NCI-H1436 treated with DMSO at 0.1 percent for 48 hours (cell line): ENCODE data around the gene CDV3.
"Not testable (repeated sequence)": the region's sequence is repeated elsewhere in the genome, so short reads cannot be mapped to it uniquely, and the experiment has no call there.

Experiments
- DNase-seq: peaks from one replicate; lab custom pipeline; 2025; lab: John Stamatoyannopoulos, UW

Gene CDV3

GRCh38 chr3:133573629-133574194, at the start of gene CDV3:
Gene CDV3, plus strand, starts transcription at chr3:133573686. Its CDS starts 359 bp downstream, at chr3:133574045.
- DNase-seq, result no peak

- not testable (repeated sequence) for DNase-seq
Measured at GRCh38 chr3:133523758-133524157, 49.7 kb upstream of the CDV3 start.

- DNase-seq, result no peak
Measured at GRCh38 chr3:133525435-133525834, 48.1 kb upstream of the CDV3 start.

- no peak for DNase-seq
Measured at GRCh38 chr3:133527081-133527715, 46.3 kb upstream of the CDV3 start.

GRCh38 chr3:133529809-133530208, 43.7 kb upstream of the CDV3 start:
- DNase-seq, result no peak

DNA sequence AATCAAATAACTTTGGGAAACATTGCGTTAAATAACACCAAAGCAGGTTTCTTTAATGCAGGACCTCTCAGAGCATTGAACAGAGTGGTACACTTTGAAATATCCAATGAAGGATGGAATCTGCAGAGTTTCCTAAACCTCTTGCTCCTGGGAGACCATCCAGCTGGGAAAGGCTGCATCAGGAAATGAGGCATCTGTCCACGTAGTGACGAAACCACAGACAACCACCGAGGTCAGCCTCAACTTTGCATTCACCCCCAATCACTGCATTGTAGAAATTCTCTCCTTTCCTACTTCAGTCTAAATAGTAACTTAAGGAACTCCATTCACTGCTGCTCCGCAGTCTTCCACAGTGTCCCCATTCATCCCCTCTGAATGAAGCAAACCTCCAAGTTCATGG, 41.5 kb upstream of the CDV3 start:
- no peak for DNase-seq

GRCh38 chr3:133532951-133533350, 40.5 kb upstream of the CDV3 start:
- DNase-seq, result no peak

DNA sequence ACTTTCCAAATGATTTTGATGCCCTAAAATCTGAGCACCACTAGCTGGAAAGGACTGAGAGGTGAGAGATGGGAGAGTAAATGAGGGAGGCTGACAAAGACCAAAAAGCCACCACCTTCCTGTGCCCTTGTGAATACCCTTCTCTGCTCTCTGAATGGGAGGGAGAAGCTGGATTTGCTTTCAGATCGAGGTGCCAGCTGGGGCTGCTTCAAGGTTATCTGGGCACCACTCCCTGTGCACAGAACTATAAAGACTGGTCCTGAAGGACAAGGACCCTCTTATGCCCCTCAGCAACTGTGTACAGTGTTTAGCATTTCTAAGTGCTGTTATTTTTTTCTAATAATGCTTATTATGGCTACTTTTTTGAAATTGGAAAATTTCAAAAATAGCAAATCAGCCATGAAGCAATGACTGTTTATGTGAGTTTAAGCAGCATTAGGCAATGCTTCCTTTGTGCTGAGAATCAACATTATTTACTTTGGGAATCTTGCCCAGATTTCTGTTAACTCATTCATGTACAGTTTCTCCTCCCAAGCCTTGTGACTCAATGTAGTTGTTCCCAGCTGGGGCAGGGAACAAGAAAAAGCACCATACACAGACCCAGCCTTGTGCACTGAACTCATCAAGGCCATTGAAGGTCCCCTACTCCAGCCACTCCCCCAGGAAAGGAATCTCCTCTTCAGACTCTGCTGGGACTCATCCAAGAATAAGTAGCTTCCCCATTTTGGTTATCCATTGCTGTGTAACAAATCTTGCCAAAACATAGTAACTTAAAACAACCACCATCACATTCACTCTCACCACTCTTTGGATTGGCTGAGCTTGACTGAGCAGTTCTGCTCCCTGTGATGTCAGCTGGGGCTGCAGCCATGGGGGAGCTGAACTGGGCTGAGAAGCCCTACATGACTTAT, 37.3 kb upstream of the CDV3 start:
- no peak for DNase-seq

GRCh38 chr3:133537131-133537530, 36.4 kb upstream of the CDV3 start:
- DNase-seq, result not testable (repeated sequence)

- no peak for DNase-seq
Measured at GRCh38 chr3:133538154-133538553, 35.3 kb upstream of the CDV3 start.

DNA sequence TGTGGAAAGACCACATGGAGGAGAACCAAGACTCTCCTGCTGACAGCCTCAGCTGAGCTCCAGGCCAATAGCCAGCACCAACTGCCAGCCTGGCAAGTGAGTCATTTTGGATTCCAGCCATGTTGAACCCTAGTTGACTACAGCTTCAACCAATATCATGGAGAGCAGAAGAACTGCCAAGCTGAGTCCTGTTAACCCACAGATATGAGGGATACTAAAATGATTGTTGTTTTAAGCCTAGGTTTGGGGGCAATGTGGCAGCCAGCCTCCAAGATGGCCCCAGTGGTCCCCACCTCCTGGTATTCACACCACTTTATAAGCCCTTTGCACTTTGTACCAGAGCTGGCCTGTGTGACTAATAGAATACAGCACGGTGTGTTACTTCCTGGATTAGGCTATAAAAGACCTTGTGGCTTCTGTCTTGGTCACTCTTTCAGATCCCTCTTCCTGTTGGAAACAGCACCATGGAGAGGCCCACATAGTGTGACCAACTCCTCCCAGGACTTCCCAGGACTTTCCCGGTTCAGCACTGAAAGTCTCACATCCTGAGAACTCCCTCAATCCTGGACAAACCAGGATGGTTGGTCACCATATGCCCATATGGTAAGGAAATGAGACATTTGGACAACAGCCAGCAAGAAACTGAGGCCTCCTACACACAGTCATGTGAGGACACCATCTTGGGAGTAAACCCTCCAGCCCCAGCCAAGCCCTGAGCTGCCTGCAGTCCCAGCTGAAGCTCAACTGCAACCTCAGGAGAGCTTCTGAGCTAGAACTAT, 32.4 kb upstream of the CDV3 start:
- DNase-seq, result no peak

GRCh38 chr3:133542871-133543270, 30.6 kb upstream of the CDV3 start:
- no peak for DNase-seq

DNA sequence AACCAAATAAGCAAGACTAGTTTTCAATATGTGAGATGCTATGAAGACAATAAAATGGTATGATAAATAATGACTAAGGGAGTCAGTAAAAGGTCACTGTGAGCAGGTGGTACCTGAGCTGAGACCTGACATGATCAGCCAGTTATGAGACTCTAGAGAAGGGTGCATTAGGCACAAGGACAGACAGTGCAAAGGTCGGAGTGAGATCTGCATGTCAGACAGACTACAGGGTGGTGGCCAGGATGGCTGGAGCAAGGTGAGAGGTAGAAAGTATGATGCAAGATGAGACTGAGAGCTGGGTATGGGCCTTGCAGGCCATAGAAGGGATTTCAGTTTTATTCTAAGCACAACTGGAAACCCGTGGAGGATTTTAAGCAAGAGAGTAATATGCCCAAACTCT, 28.5 kb upstream of the CDV3 start:
- DNase-seq, result not testable (repeated sequence)

- DNase-seq, result no peak
Measured at GRCh38 chr3:133547432-133548041, 25.9 kb upstream of the CDV3 start.

DNA sequence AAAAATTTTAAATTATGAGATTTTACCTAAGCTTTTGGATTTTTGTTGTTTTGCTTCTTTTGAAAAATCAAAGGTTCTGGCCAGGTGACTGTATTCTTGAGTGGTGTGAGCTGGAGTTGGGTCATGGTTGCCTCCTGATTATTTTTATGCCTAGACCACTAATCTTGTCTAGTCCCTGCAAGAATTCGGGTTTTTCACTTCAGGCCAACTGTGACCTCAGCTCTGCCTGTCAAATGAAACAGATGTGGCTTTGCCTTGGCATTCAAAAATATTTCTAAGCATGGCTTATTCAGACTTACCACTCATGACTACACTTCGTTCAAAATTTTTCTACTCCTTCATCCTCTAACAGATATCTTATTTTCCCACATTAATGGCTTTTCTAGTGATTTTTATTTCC, 25.4 kb upstream of the CDV3 start:
- DNase-seq, result no peak

GRCh38 chr3:133549565-133549964, 23.9 kb upstream of the CDV3 start:
- DNase-seq, result no peak

DNA sequence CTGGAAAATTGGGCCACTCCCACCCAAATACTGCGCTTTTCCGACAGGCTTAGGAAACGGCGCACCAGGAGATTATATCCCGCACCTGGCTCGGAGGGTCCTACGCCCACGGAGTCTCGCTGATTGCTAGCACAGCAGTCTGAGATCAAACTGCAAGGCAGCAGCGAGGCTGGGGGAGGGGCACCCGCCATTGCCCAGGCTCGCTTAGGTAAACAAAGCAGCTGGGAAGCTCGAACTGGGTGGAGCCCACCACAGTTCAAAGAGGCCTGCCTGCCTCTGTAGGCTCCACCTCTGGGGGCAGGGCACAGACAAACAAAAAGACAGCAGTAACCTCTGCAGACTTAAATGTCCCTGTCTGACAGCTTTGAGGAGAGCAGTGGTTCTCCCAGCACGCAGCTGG, 21.9 kb upstream of the CDV3 start:
- not testable (repeated sequence) for DNase-seq

DNA sequence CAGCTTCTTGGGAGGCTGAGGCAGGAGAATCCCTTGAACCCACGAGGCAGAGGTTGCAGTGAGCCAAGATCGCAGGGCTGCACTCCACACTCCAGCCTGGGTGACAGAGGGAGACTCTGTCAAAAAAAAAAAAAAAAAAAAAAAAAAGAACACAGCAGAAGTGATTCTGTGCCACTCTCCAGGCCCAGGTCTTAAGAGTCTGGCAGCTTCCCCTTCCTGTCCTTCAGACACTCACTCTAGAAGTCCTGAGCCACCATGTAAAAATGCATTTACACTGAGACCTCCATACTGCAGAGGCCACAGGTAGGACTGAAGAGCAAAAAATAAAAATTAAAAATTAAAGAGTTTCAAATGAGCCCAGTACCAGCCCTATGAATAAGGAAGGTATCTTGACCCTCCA, 11.8 kb upstream of the CDV3 start:
- DNase-seq, result no peak

GRCh38 chr3:133562376-133562775, 11.1 kb upstream of the CDV3 start:
- no peak for DNase-seq

DNA sequence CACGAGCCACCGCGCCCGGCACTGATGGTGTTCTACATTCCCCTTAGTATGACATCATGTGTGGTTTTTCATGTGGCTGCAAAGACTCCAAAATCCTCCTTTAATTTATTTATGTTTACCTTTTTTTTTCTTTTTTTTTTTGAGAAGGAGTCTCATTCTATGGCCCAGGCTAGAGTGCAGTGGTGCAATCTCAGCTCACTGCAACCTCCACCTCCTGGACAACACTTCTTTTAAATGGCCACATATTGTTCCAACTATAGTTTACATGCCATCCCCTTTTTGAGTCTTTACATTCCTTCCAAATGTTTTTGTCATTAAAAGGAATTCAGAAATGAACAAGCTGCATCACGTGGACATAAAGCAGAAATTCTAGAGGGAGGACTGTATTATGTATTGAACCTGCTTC, 10.3 kb upstream of the CDV3 start:
- DNase-seq, result no peak

- no peak for DNase-seq
Measured at GRCh38 chr3:133563816-133564215, 9.7 kb upstream of the CDV3 start.
